WI38 (cell line): Measurements from ENCODE around the gene APBA2.
A peak's percentile ranks its signal among the peaks of the same experiment; 100 is the strongest.

Experiments
- H3K4me3 ChIP-seq: 2 replicates; pipeline ENCODE4 v1.5.1; 2011; ENCODE audit warnings: low read depth, mild to moderate bottlenecking, control low read depth, low read length
- TF ChIP-seq, protein P1 (sequence below): IDR thresholded peaks from 2 replicates; pipeline ENCODE4 v1.5.1; 2012; ENCODE audit warnings: low read depth, mild to moderate bottlenecking, control low read depth, low read length

APBA2 gene

DNA sequence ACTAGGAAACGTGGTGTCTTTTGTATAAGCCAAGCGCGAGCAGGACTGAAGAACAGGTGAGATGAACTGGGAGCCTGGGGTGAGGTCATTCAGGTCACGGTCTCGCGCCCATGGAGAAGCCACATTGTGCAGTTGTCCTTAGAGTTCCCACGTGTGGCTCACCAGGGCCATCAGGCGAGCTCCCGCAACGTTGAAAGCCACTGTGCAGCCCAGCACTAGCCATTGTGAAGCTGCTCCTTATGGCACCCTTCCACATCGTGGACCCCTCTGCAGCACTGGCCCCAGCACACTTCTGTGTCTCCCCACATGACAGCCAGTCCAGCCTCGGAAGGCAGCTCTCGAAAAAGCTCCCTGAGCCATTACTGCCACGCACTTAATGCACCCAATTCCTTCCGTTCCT is 7.6 kb upstream of the APBA2 start:
- no peak overlapping the region for H3K4me3 ChIP-seq
- TF ChIP-seq, protein P1, sequence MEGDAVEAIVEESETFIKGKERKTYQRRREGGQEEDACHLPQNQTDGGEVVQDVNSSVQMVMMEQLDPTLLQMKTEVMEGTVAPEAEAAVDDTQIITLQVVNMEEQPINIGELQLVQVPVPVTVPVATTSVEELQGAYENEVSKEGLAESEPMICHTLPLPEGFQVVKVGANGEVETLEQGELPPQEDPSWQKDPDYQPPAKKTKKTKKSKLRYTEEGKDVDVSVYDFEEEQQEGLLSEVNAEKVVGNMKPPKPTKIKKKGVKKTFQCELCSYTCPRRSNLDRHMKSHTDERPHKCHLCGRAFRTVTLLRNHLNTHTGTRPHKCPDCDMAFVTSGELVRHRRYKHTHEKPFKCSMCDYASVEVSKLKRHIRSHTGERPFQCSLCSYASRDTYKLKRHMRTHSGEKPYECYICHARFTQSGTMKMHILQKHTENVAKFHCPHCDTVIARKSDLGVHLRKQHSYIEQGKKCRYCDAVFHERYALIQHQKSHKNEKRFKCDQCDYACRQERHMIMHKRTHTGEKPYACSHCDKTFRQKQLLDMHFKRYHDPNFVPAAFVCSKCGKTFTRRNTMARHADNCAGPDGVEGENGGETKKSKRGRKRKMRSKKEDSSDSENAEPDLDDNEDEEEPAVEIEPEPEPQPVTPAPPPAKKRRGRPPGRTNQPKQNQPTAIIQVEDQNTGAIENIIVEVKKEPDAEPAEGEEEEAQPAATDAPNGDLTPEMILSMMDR = no peak

DNA sequence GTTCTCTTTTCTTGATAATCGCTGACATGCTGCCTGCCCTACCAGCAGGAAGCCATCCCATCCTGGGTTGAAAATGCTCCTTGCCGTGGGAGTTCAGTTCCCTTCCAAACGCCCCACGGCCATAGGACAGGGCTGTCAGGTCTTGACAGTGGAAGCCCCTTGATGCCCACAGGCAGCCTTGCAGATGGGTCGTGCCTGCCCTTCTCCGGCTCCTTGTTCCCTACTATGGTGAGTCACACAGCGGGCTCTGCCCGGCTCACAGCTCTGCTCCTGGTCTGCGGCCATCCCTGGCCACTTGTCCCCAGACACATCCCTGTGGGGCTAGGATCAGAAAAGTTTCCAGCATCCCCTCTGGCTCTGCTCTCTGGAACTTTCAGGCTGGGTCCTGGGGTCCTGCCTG is 6.2 kb upstream of the APBA2 start:
- TF ChIP-seq, protein P1 = no peak
- no peak overlapping the region for H3K4me3 ChIP-seq

DNA sequence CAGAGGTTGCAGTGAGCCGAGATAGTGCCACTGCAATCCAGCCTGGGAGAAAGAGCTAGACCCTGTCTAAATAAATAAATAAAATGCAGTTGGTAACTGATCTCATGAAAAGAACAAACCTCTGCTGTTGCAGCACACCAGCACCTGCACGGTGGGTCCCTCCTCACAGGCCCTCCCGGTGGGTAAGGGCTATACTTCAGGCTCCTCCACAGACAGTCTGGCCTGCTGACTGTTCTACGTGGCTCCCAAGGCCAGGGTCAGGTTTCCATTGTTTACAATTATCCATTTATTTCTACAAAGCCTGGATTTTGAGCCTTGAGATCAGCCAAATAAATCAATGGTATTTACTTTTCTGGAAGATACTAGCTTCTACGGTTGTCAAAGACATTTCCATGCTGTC is 5.1 kb upstream of the APBA2 start:
- no peak overlapping the region for H3K4me3 ChIP-seq
- TF ChIP-seq, protein P1 = no peak

DNA sequence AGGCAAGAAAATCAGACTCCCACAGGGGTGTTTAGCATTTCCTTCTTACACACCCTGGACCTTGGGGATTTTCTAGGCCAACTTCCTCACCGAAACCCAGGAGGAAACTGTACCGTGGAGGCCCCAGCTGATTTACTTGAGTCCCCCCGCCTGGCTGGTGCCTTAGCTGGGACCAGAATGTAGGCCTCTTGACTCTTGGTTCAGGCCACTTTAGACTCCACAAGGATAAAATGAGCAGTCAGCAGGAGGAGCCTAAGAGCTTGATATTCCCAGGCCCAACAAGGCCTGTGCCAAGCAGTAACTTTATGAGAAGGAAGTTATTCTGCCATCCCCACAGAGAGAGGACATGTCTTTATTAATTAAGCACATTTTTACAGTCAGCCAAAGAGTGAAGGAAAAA is 4.6 kb upstream of the APBA2 start:
- no peak overlapping the region for H3K4me3 ChIP-seq
- TF ChIP-seq, protein P1 = no peak

DNA sequence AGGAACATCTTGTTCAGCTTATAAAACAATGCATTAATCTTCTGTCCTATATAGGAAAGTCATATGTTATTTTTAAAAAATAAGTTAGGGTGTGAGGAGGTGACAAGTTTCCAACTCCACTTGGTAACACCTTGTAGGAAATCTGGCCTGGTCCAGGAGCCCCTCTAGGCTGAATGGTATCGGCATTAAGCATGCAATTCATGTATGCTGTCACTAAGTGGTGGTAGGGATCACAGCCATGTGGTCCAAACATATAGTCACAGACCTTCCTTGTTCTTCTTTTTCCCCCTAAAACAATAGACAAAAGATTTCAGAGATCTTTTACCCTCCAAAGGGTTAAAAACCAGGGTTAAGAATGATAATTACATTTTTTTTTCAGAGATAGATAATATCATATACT is 4.2 kb upstream of the APBA2 start:
- no peak overlapping the region for H3K4me3 ChIP-seq
- TF ChIP-seq, protein P1 = no peak

DNA sequence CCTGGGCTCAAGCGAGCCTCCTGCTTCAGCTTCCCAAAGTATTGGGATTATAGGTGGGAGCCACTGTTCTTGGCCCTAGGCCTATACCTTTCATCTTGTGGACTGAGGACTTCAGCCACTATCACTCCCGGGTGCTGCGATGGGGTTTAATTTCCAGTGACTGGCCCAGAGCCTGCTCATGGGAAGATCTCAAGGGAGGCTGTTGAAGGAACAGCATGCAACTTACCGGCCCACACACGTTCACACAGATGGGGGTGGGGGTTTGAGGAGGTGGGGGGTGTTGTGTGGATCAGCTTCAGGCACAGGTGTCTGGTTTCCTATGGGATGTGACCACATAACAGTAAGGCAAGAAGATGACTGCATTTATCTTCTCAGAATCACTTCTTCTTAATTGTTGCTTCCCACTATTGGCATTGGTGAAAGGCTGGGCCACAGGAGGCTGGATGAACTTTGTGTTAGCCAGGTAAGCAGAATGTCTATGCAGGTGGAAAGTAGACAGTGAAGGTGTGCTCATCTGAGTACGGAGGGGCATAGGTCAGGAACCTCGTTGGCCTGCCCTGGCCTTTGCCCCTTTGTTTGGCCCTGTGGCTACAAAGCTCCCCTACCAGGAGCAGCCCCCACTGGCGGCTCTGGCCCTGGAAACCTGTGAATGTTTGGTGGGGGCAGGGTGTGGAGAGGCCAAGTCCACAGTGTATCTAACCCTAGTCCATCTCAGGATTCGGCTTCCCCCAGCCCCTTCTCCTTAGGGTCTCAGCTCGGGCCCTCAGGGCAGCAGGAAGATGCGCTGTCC is 1.4 kb upstream of the APBA2 start:
- no peak overlapping the region for H3K4me3 ChIP-seq
- TF ChIP-seq, protein P1 = no peak

DNA sequence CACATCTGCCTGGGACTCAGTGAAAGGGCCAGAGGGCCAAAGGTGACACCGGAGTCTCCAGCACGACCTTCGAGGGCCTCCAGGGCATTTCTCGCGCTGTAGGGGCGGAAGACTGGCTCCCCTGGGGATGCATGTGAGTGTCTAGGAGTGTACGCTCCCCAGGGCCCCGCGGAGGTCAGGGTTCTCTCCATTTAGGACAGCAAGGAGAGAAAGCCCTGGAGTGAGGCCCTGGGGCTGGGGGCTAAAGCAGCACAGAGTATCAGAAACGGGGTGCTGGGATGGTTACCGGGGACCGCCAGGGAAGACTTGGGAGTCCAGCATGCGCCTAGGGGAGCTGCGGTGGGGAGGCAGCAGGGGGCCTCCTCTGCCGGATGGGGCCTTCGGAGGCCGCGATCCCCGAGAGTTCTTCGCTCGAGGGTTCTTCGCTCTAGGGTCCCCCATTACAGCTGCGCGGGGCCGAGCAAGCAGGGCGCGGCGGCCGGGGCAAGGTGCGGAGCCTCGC is 595 bp upstream of the APBA2 start:
- TF ChIP-seq, protein P1 = no peak
- H3K4me3 ChIP-seq = peak overlapping the region; percentile 63
